H9 (cell line): Measurements from ENCODE around the gene SNPH. TPM values are rescaled to one million over a fixed set of nuclear protein-coding genes. Genes with fewer than 3 reads are reported as not detected.

Experiments
- DNase-seq: peaks from one replicate; pipeline ENCODE4 v3.0.0-alpha.2; 2017
- H2AFZ ChIP-seq: one replicate; pipeline ENCODE4 v1.6.1; 2013; ENCODE audit warnings: mild to moderate bottlenecking, low read length, control low read depth, moderate library complexity
- H2AK5ac ChIP-seq: 2 replicates; pipeline ENCODE4 v1.6.1; 2013; ENCODE audit warnings: low read length, control low read depth, mixed read lengths; ENCODE audit not compliant: insufficient read length
- H2BK120ac ChIP-seq: one replicate; pipeline ENCODE4 v1.6.1; 2013; ENCODE audit warnings: low read depth, mild to moderate bottlenecking, low read length, control low read depth, inconsistent platforms; ENCODE audit not compliant: poor library complexity, severe bottlenecking
- H2BK12ac ChIP-seq: 2 replicates; pipeline ENCODE4 v1.6.1; 2013; ENCODE audit warnings: low read length, control low read depth, mixed read lengths, low read depth; ENCODE audit not compliant: insufficient read length
- H2BK15ac ChIP-seq: 2 replicates; pipeline ENCODE4 v1.6.1; 2013; ENCODE audit warnings: low read depth, low read length, control low read depth
- H2BK20ac ChIP-seq: one replicate; pipeline ENCODE4 v1.6.1; 2013; ENCODE audit warnings: low read depth, mild to moderate bottlenecking, low read length, control low read depth, inconsistent platforms; ENCODE audit not compliant: poor library complexity, severe bottlenecking
- H2BK5ac ChIP-seq: 2 replicates; pipeline ENCODE4 v1.6.1; 2013; ENCODE audit warnings: low read length, control low read depth, mixed read lengths; ENCODE audit not compliant: insufficient read length
- H3K14ac ChIP-seq: 2 replicates; pipeline ENCODE4 v1.6.1; 2013; ENCODE audit warnings: low read length, control low read depth; ENCODE audit not compliant: insufficient read depth
- H3K18ac ChIP-seq: 2 replicates; pipeline ENCODE4 v1.6.1; 2013; ENCODE audit warnings: low read depth, mild to moderate bottlenecking, mixed read lengths, low read length, control low read depth; ENCODE audit not compliant: insufficient read length
- H3K23ac ChIP-seq: 2 replicates; pipeline ENCODE4 v1.6.1; 2013; ENCODE audit warnings: low read length, control low read depth, mixed read lengths, low read depth; ENCODE audit not compliant: insufficient read length
- H3K23me2 ChIP-seq: 2 replicates; pipeline ENCODE4 v1.6.1; 2013; ENCODE audit warnings: low read depth, mild to moderate bottlenecking, mixed read lengths, low read length, control low read depth; ENCODE audit not compliant: insufficient read length, poor library complexity, severe bottlenecking
- H3K27ac ChIP-seq: 2 replicates; pipeline ENCODE4 v1.5.1; 2013; ENCODE audit warnings: low read length, control low read depth, mixed read lengths, low read depth; ENCODE audit not compliant: insufficient read length
- H3K27me3 ChIP-seq: 2 replicates; pipeline ENCODE4 v1.6.1; 2013; ENCODE audit warnings: low read length, control low read depth, inconsistent platforms; ENCODE audit not compliant: insufficient read depth
- H3K4ac ChIP-seq: 2 replicates; pipeline ENCODE4 v1.6.1; 2013; ENCODE audit warnings: low read depth, mild to moderate bottlenecking, control low read depth, inconsistent platforms, low read length, moderate library complexity
- H3K4me1 ChIP-seq: 2 replicates; pipeline ENCODE4 v1.6.1; 2013; ENCODE audit warnings: low read length, control low read depth, inconsistent platforms; ENCODE audit not compliant: insufficient read depth
- H3K4me2 ChIP-seq: 2 replicates; pipeline ENCODE4 v1.6.1; 2013; ENCODE audit warnings: low read length, control low read depth, mixed read lengths; ENCODE audit not compliant: insufficient read length, insufficient read depth
- H3K56ac ChIP-seq: 2 replicates; pipeline ENCODE4 v1.6.1; 2013; ENCODE audit warnings: low read depth, mild to moderate bottlenecking, mixed read lengths, low read length, control low read depth; ENCODE audit not compliant: insufficient read length
- H3K79me1 ChIP-seq: 2 replicates; pipeline ENCODE4 v1.6.1; 2013; ENCODE audit warnings: low read depth, mild to moderate bottlenecking, moderate library complexity, low read length, control low read depth, inconsistent platforms; ENCODE audit not compliant: insufficient read depth, poor library complexity, severe bottlenecking
- H3K79me2 ChIP-seq: 2 replicates; pipeline ENCODE4 v1.6.1; 2013; ENCODE audit warnings: low read length, control low read depth, inconsistent platforms; ENCODE audit not compliant: insufficient read depth
- H3K9ac ChIP-seq: 2 replicates; pipeline ENCODE4 v1.6.1; 2013; ENCODE audit warnings: low read length, control low read depth, mixed read lengths; ENCODE audit not compliant: insufficient read length; ENCODE audit errors: extremely low read depth
- H3K9me3 ChIP-seq: one replicate; pipeline ENCODE4 v1.6.1; 2013; ENCODE audit warnings: low read depth, low read length, inconsistent platforms; ENCODE audit not compliant: control insufficient read depth
- H3T11ph ChIP-seq: one replicate; pipeline ENCODE4 v1.6.1; 2013; ENCODE audit warnings: mild to moderate bottlenecking, low read length, control low read depth, inconsistent platforms
- H4K20me1 ChIP-seq: one replicate; pipeline ENCODE4 v1.6.1; 2013; ENCODE audit not compliant: control insufficient read depth, insufficient read length, insufficient read depth
- H4K5ac ChIP-seq: 2 replicates; pipeline ENCODE4 v1.6.1; 2013; ENCODE audit warnings: low read depth, mild to moderate bottlenecking, mixed read lengths, low read length, control low read depth; ENCODE audit not compliant: insufficient read length
- H4K8ac ChIP-seq: replicated peaks from 2 replicates; pipeline ENCODE4 v1.6.1; 2013; ENCODE audit warnings: low read length, control low read depth, mixed read lengths, low read depth; ENCODE audit not compliant: insufficient read length
- H4K91ac ChIP-seq: 2 replicates; pipeline ENCODE4 v1.6.1; 2013; ENCODE audit warnings: low read depth, mild to moderate bottlenecking, moderate library complexity, mixed read lengths, low read length, control low read depth; ENCODE audit not compliant: insufficient read length
- H3K27ac Mint-ChIP-seq, 3 experiments: 2 replicates in 2 of 3; 3 replicates in 1 of 3; pipeline ENCODE4 v1.8.0; 2020 to 2021; ENCODE audit warnings: mixed read lengths in 3 of 3, mild to moderate bottlenecking in 1 of 3, moderate library complexity in 1 of 3
- H3K27me3 Mint-ChIP-seq: 2 replicates; pipeline ENCODE4 v1.8.0; 2021; ENCODE audit warnings: low read depth, mild to moderate bottlenecking, moderate library complexity, mixed read lengths
- H3K36me3 Mint-ChIP-seq, 3 experiments: 2 replicates in 2 of 3; 3 replicates in 1 of 3; pipeline ENCODE4 v1.8.0; 2020 to 2021; ENCODE audit warnings: low read depth in 3 of 3, mixed read lengths in 3 of 3; ENCODE audit not compliant: insufficient read depth in 1 of 3
- H3K4me1 Mint-ChIP-seq, 2 experiments: 2 replicates each; pipeline ENCODE4 v1.8.0; 2020; ENCODE audit warnings: mixed read lengths in 2 of 2
- H3K4me3 Mint-ChIP-seq, 2 experiments: 2 replicates in 1 of 2; 3 replicates in 1 of 2; pipeline ENCODE4 v1.8.0; 2020 to 2021; ENCODE audit warnings: mild to moderate bottlenecking in 2 of 2, mixed read lengths in 2 of 2, moderate library complexity in 1 of 2
- H3K9me3 Mint-ChIP-seq, 2 experiments: 2 replicates in 1 of 2; 3 replicates in 1 of 2; pipeline ENCODE4 v1.8.0; 2020; ENCODE audit warnings: mild to moderate bottlenecking in 2 of 2, mixed read lengths in 2 of 2, moderate library complexity in 1 of 2
- CTCF ChIP-seq: fragments of 200-600 bp; sonication (generic); conservative IDR thresholded peaks from 3 replicates; pipeline ENCODE4 v1.8.0; 2021; ENCODE audit warnings: antibody characterized with exemption, mild to moderate bottlenecking
- WGBS: extraction: QIAGEN DNeasy Blood & Tissue Kit; methylation state at CpG from one replicate; pipeline ENCODE4 v1.1.7; 2013; ENCODE audit warnings: missing lambda C conversion rate, low lambda C conversion rate, mixed read lengths; ENCODE audit not compliant: insufficient read length; ENCODE audit errors: extremely low coverage; 5-methylcytosine and 5-hydroxymethylcytosine counted together
- total RNA-seq: library from RNA; stranded (reverse); gene quantifications from 2 replicates; pipeline ENCODE4 v1.2.1, GENCODE V29; 2021

Gene SNPH
- total RNA-seq, 1 experiment from 2014 or later, result 1.8 TPM

GRCh38 chr20:1346315-1346969 is 80.3 kb downstream of the SNPH start:
- WGBS, result no CpG with 5 or more reads among the region's 2 CpGs
- no peak overlapping the region for H3K27ac Mint-ChIP-seq
- no peak overlapping the region for H3K18ac ChIP-seq

More at GRCh38 chr20:1346315-1346969, 80.3 kb downstream of the SNPH start:
- Histone ChIP-seq H3K27ac (no peak overlapping the region), H3K4ac (no peak overlapping the region), H4K20me1 (no peaks in the 10 kb centered on the region), H2BK20ac (no peak overlapping the region), H4K91ac (no peak overlapping the region), H3K79me2 (no peaks in the 10 kb centered on the region), H3K14ac (no peak overlapping the region), H4K8ac (no peak overlapping the region), H2BK15ac (no peak overlapping the region), H4K5ac (no peak overlapping the region), H2AK5ac (no peak overlapping the region), H3K23ac (no peak overlapping the region), H3K4me1 (no peaks in the 10 kb centered on the region), H3K23me2 (no peaks in the 10 kb centered on the region), H2BK5ac (no peak overlapping the region), H3K27me3 (no peaks in the 10 kb centered on the region; the same call in 1 of the 2 replicates), H2BK12ac (no peak overlapping the region), H3K79me1 (no peaks in the 10 kb centered on the region), H3T11ph (no peak overlapping the region), H3K9ac (no peak overlapping the region), H2AFZ (no peak overlapping the region), H2BK120ac (no peak overlapping the region), H3K56ac (no peak overlapping the region), H3K4me2 (no peak overlapping the region), H3K9me3 (no peaks in the 10 kb centered on the region)
- H3K27me3 Mint-ChIP-seq, result no peaks in the 10 kb centered on the region
- H3K9me3 Mint-ChIP-seq, result peaks cover 10 to 14% of the 10 kb centered on the region in 2 experiments
- H3K4me1 Mint-ChIP-seq, result no peaks in the 10 kb centered on the region
- H3K4me3 Mint-ChIP-seq, result no peak overlapping the region
- TF ChIP-seq CTCF, result no peak
- no peak for DNase-seq
- H3K36me3 Mint-ChIP-seq, result peaks cover 8 to 30% (median 23%) of the 10 kb centered on the region in 3 experiments
